NCI-H1930 (cell line): ENCODE results near the gene HERC6.
"Not testable (repeated sequence)": the region's sequence is repeated elsewhere in the genome, so short reads cannot be mapped to it uniquely, and the experiment has no call there.

Experiments used
- DNase-seq, 2 experiments: peaks; one replicate each; lab custom pipeline; 2025; lab: John Stamatoyannopoulos, UW

The HERC6 gene

GRCh38 chr4:88378691-88379559 lies at the start of gene HERC6:
Gene HERC6, plus strand, starts transcription at chr4:88378852. Its CDS starts 70 bp downstream, at chr4:88378922.
- peak; percentile 71 to 72 for DNase-seq

GRCh38 chr4:88333741-88334405 lies 44.8 kb upstream of the HERC6 start:
- no peak for DNase-seq

- DNase-seq: no peak
Measured at GRCh38 chr4:88335092-88335665, 43.5 kb upstream of the HERC6 start.

- DNase-seq: no peak
Measured at GRCh38 chr4:88341227-88342192, 37.1 kb upstream of the HERC6 start.

- not testable (repeated sequence) for DNase-seq
Measured at GRCh38 chr4:88346902-88347301, 31.8 kb upstream of the HERC6 start.

- DNase-seq: not testable (repeated sequence)
Measured at GRCh38 chr4:88348761-88349160, 29.9 kb upstream of the HERC6 start.

- DNase-seq: no peak
Measured at GRCh38 chr4:88350786-88351185, 27.9 kb upstream of the HERC6 start.

GRCh38 chr4:88352062-88352740 lies 26.5 kb upstream of the HERC6 start:
- no peak for DNase-seq

GRCh38 chr4:88353324-88353723 lies 25.3 kb upstream of the HERC6 start:
- no peak for DNase-seq

- DNase-seq: no peak
Measured at GRCh38 chr4:88356771-88357170, 21.9 kb upstream of the HERC6 start.

GRCh38 chr4:88357262-88357661 lies 21.4 kb upstream of the HERC6 start:
- no peak for DNase-seq

- DNase-seq: no peak
Measured at GRCh38 chr4:88359558-88359957, 19.1 kb upstream of the HERC6 start.

GRCh38 chr4:88360256-88360655 lies 18.4 kb upstream of the HERC6 start:
- DNase-seq: no peak

- DNase-seq: no peak
Measured at GRCh38 chr4:88360791-88361190, 17.9 kb upstream of the HERC6 start.

GRCh38 chr4:88361217-88361773 lies 17.4 kb upstream of the HERC6 start:
- DNase-seq: not testable (repeated sequence)

GRCh38 chr4:88366460-88366859 lies 12.2 kb upstream of the HERC6 start:
- DNase-seq: no peak

GRCh38 chr4:88367826-88368225 lies 10.8 kb upstream of the HERC6 start:
- DNase-seq: no peak

- DNase-seq: not testable (repeated sequence)
Measured at GRCh38 chr4:88369180-88369812, 9.4 kb upstream of the HERC6 start.

GRCh38 chr4:88381123-88381522 lies 2.5 kb downstream of the HERC6 start:
- DNase-seq: no peak

GRCh38 chr4:88382621-88383020 lies 4.0 kb downstream of the HERC6 start:
- no peak for DNase-seq
